ENCODE data around the gene ZBED5.

The ZBED5 gene

GRCh38 chr11:10898003-10898762 is 40.3 kb upstream of the ZBED5 start:
- no peak overlapping the region for H3K27ac ChIP-seq

GRCh38 chr11:10897150-10897549 is 39.3 kb upstream of the ZBED5 start:
- H3K27ac ChIP-seq: no peak overlapping the region
- TF ChIP-seq CTCF (IDR thresholded peaks at IDR 0.05) (no peak), ZFX (IDR thresholded peaks at IDR 0.05; ENCODE audit: borderline replicate concordance) (no peak)

More at GRCh38 chr11:10898003-10898762, 40.3 kb upstream of the ZBED5 start:
- TF ChIP-seq CTCF (IDR thresholded peaks at IDR 0.05) (no peak), ZFX (IDR thresholded peaks at IDR 0.05; ENCODE audit: borderline replicate concordance) (no peak)

DNA sequence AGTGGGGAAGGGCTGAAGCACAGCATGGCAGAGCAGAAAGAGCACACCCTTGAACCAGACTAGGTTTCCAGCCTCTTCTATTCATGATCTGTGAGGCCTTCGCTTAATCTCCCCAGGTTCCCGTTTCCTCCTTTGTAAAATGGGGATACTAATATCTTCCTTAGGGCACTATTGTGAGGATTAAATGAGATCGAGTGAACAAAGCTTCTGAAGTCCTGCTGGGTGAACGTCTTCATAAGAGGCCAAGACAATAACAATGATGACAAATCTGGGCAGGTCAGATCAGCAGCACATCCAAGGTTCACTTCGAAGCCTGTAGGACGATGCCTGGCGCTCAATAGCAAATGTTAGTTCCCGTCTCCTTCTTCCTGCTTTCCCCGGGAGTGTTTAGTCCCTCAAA is 38.6 kb upstream of the ZBED5 start:
- TF ChIP-seq CTCF (IDR thresholded peaks at IDR 0.05) (no peak), ZFX (IDR thresholded peaks at IDR 0.05; ENCODE audit: borderline replicate concordance) (no peak)
- no peak overlapping the region for H3K27ac ChIP-seq

DNA sequence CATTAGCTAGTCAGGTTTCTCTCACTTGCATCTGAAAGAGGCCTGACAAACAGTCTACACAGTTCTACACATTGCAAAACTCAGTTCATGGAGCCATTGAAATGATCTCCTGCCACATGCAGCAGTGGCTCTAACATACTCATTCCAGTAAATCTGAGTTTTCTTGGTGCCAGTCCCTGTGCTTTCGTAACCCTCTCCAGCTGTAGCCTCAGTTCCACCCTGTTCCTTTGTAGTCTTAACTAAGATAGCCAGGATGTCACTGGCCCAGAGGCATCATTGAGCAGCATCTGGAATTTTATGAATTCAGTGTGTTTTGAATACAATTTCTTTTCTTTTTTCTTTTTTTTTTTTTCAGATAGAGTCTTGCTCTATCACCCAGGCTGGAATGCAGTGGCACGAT is 37.4 kb upstream of the ZBED5 start:
- no peak overlapping the region for H3K27ac ChIP-seq

GRCh38 chr11:10894666-10895065 is 36.8 kb upstream of the ZBED5 start:
- TF ChIP-seq ZFX (IDR thresholded peaks at IDR 0.05; ENCODE audit: borderline replicate concordance): no peak
- no peak for TF ChIP-seq CTCF (IDR thresholded peaks at IDR 0.05)
- no peak overlapping the region for H3K27ac ChIP-seq

More for the DNA sequence above, 37.4 kb upstream of the ZBED5 start:
- TF ChIP-seq CTCF (IDR thresholded peaks at IDR 0.05) (no peak), ZFX (IDR thresholded peaks at IDR 0.05; ENCODE audit: borderline replicate concordance) (no peak)

GRCh38 chr11:10893714-10894151 is 35.9 kb upstream of the ZBED5 start:
- TF ChIP-seq ZFX (IDR thresholded peaks at IDR 0.05; ENCODE audit: borderline replicate concordance) (no peak), CTCF (IDR thresholded peaks at IDR 0.05) (no peak)
- H3K27ac ChIP-seq: no peak overlapping the region

DNA sequence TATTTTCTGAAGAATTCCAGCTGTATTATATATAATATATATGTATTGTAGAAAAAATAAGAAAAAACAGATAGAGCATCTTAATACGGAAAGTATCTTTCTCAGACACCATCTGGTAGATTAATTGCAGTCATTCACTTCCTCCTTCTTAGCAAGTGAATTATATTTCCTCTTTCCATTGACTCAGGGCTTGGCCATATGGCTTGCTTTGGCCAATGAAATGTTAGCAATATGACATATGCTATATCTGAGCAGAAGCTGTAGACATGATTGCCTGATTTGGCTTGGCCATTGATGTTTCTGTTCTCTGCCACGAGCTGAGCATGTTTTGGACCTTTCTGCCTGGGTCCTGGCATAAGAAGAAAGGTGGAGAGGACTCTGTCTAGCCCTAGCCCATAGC is 34.4 kb upstream of the ZBED5 start:
- TF ChIP-seq CTCF (IDR thresholded peaks at IDR 0.05) (no peak), ZFX (IDR thresholded peaks at IDR 0.05; ENCODE audit: borderline replicate concordance) (no peak)
- no peak overlapping the region for H3K27ac ChIP-seq

All from 22Rv1 (cell line).